ENCODE measurements around the gene HIKESHI.

HIKESHI gene

DNA sequence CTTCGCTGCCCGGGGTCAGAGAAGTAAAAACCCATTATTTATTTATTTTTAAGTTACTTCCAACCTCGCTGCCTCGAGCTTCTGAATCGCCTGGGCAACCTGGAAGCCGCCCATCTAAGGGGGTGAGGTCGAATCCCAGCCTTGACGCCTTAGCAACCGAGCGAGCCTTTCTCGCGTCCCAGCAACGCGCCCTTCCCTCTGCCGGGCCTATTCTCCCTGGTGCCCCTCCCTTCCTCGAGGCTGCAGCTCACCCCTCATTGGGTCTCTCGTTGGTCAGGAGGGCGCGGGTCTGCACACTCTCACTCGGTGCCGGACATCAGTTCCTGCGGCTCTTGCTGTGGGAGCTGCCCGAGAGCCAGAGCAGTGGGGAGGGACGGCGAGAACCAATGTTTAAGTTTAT is 72.5 kb downstream of the HIKESHI start, which contains the start of gene CCDC81:
Gene CCDC81, plus strand, starts transcription at position 302 of the 400 bp plus-strand sequence. CDS start 277 bp downstream, outside the sequence.
- no peak for DNase-seq (ENCODE audit: low read depth)

GRCh38 chr11:86377972-86378371 is 75.9 kb downstream of the HIKESHI start:
- no peak for DNase-seq (ENCODE audit: low read depth)

- DNase-seq (ENCODE audit: low read depth): no peak
Observed at GRCh38 chr11:86380295-86381059, 78.4 kb downstream of the HIKESHI start.

GRCh38 chr11:86383041-86383955 is 81.3 kb downstream of the HIKESHI start:
- DNase-seq (ENCODE audit: low read depth): no peak

DNA sequence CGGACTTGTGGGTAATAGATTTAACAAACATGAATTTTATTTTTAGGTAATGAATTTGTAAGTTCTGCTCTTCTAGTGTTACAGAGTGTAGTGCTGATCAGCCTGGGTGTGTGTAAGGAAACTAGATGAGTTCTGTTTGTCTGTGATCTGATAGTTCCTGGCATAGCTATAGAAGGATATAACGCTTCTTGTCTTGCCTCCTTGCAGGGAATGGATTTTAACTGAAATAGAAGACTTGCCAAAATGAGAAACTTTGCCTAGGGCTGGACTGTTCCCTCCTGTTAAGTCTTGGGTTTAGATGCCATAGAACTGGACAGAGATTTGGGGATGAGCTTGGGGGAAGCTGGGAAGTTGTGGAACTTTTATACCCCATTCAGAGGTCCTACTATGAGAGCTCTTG is 84.2 kb downstream of the HIKESHI start:
- DNase-seq (ENCODE audit: low read depth): no peak

- no peak for DNase-seq (ENCODE audit: low read depth)
Observed at GRCh38 chr11:86386746-86387145, 84.7 kb downstream of the HIKESHI start.

DNA sequence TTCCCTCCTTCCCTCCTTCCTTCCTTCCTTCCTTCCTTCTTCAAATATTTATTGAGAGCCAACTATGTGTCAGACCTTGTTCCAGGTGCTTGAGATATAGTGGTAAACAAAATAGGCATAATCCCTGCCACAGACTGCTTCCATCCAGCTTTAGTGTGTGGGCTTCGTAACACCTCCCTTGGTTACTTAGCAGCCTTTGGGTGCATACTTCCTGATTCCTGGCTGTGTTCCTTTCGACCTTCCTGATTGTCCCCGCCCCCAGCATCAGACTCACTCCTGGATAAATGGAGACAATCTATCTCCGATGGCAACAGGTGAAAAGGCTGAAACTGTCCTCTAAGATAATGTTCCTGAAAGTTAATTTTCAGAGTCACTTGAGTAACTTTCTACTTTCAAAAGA is 86.2 kb downstream of the HIKESHI start:
- DNase-seq (ENCODE audit: low read depth): no peak

- DNase-seq (ENCODE audit: low read depth): no peak
Observed at GRCh38 chr11:86390487-86390886, 88.4 kb downstream of the HIKESHI start.

DNA sequence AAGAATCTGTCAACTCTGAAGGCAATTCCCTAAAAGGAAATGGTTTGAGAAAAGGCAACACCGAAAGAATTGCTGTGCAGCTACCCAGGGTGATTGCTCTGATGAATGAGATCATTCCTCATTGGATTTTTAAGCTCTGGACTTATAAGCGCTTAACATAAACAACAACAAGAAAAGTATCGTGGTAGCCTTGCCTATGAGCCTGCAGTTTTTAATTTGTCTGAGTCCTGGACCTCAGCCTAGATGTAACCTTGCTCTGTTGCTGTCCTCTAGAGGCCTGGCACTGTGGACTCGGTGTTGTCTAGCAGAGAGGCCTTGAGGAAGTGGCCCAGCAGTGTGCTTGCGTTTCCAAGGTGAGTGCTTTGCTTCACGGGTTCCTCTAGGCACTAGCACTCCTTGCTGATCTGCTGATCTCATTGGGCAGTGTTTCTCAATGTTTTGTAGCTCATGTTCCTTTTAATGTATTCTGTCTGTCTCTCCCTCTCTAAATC is 93.1 kb downstream of the HIKESHI start:
- DNase-seq (ENCODE audit: low read depth): no peak
